D341Med (cell line): Measurements from ENCODE around the gene UFSP2.

ENCODE experiments used
- DNase-seq: peaks from one replicate; pipeline ENCODE4 v3.0.0; 2012; ENCODE audit warnings: low spot score

Gene UFSP2, protein sequence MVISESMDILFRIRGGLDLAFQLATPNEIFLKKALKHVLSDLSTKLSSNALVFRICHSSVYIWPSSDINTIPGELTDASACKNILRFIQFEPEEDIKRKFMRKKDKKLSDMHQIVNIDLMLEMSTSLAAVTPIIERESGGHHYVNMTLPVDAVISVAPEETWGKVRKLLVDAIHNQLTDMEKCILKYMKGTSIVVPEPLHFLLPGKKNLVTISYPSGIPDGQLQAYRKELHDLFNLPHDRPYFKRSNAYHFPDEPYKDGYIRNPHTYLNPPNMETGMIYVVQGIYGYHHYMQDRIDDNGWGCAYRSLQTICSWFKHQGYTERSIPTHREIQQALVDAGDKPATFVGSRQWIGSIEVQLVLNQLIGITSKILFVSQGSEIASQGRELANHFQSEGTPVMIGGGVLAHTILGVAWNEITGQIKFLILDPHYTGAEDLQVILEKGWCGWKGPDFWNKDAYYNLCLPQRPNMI

DNA sequence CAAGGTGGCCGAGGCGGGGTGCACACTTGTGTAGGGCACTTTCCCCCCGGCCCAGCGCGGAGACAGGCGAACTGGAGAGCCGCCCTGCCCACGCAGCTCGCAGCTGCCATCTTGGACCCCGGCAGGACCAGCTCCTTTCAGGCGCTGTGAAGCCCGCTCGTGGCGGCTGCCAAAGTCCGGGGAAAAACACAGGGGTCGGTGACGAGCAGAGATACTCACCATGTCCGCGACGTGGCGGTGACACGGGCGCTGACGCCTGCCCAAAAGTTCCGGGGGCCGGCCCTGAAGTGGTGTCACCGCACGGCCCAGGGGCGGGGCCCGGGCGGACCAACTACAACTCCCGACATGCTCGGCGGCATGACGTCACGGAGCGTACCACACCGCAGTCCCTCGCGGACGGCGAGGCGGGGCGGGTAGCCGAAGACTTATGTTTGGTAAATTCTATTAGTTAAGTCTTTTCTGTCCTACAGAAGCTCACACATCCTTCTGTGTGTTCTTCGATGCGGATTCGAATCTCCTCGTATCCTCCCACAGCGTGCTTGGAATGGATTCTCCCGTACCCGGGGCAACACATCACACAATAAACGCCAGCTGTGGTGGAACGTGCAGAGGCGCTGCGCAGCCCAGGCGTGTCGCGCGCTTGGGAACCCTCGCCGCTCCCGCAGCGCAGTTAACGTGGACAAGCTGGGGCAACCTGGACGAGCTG lies at the start of gene UFSP2:
UFSP2 (minus strand) TSS at position 318 of the 706 bp plus-strand sequence; CDS start at position 222, 96 bp downstream.
- peak; percentile 95 for DNase-seq

- no peak for DNase-seq
Observed at GRCh38 chr4:185473247-185473646, 47.5 kb upstream of the UFSP2 start.

DNA sequence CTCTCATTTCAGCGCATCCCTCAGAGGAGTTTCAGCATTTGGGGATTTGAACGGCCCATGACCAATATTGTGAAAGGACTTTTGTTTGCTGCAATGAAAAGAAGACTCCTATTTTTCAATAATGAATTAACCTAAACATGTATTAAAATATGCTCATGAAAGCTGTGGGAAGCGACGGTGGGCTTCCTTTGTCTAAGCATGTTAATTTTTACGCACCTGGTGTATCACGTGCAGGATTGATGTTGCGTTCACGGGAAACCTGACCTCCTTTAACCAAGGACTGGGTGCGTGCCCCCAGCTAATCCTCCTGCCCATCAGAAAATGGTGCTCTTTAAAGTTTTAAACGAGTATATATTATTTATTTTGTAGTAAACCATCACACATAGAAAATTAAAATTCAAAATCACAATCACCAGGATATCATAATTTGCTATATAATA lies 46.4 kb upstream of the UFSP2 start:
- no peak for DNase-seq

- DNase-seq, result peak; percentile 100
Observed at GRCh38 chr4:185471235-185472102, 45.7 kb upstream of the UFSP2 start, which contains the start of gene CCDC110. Gene CCDC110, minus strand, starts transcription at chr4:185471733. Its CDS starts 50 bp downstream, at chr4:185471683.

DNA sequence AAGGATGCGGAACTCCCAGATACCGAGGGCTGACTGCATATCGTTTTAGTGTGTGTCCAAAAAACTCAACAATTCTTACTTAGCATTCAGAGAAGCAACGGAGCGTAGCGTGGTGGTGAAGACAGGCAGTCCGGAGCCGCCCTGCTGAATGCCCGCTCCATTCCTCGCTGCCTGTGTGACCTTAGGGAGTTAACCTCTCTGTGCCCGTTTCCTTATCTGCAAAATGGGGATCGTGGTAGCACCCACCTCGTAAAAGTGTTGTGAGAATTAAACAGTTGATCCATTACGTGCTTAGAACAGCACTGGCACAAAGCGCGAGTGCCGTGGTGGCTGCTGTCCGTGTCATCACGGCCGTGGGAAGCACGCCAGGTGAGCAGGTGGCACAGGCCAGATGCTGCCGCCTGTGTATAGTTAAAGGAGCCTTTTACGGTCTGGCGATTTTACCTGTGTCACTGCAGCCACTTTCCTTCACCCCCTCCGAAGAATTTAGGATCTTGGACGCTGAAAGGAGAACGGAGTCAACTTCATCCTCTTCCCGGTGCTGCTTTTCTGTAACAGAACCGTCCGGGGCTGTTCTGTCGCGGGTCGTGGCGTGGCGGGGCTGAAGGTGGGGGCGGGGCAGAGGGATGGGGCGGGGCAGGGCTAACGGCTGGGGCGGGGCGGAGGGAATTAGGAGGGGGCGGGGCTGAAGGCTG lies 44.9 kb upstream of the UFSP2 start:
- DNase-seq, result no peak

GRCh38 chr4:185469580-185470154 lies 43.9 kb upstream of the UFSP2 start:
- DNase-seq, result no peak

- no peak for DNase-seq
Observed at GRCh38 chr4:185468999-185469398, 43.2 kb upstream of the UFSP2 start.

DNA sequence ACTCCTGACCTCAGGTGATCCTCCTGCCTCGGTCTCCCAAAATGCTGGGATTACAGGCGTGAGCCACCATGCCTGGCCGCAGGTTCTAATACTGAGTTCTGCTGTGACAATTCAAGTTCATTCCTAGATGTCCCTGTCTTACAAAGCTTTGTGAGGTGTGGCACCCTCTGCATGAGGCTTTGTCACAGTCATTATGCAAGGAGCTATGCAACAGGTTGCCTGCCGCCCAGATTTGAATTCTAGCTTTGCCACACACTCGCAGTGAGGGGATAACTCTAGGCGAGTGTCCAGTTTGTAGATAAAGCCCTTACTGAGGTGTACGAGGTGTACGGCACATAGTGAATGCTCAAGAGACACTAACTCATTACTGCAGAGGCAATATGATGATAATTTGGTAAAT lies 42.2 kb upstream of the UFSP2 start:
- DNase-seq, result no peak

- DNase-seq, result no peak
Observed at GRCh38 chr4:185467101-185467500, 41.3 kb upstream of the UFSP2 start.

DNA sequence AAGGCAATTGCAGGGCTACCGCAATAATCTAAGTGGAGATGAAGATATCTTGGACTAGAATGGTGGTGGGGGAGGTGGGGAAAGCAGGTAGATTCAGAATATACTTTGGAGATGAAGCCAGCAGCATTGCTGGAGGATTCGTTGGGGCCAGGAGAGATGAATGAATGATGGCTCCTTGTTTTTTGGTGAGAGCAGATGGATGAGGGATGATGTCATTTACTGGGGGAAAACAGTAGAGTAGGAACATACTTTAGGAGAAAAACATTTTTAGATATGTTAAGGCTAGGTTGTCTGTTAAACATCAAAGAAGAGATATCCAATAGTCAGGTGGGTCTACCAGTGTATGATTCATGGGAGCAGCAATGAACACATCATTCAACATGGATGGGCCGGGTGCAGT lies 39.9 kb upstream of the UFSP2 start:
- no peak for DNase-seq

GRCh38 chr4:185464887-185465286 lies 39.1 kb upstream of the UFSP2 start:
- no peak for DNase-seq

DNA sequence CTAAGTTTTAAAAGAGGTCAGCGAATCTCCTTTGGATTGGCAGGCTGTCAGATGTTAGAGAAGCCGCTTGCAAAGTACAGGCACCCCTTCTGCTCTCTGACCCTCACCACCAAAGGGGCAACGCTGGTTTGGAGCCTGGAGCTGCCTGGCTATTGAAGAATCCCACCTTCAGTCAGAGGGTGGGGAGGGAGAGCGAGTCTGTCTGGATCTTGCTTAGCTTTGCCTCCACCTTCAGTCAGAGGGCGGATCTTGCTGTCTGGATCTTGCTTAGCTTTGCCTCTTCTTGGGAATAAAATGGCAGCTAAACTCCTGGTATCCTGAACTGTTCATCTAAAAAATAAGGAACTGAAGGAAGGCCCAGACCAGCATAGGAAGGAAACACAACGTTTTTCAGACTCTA lies 38.4 kb upstream of the UFSP2 start:
- peak; percentile 28 for DNase-seq

DNA sequence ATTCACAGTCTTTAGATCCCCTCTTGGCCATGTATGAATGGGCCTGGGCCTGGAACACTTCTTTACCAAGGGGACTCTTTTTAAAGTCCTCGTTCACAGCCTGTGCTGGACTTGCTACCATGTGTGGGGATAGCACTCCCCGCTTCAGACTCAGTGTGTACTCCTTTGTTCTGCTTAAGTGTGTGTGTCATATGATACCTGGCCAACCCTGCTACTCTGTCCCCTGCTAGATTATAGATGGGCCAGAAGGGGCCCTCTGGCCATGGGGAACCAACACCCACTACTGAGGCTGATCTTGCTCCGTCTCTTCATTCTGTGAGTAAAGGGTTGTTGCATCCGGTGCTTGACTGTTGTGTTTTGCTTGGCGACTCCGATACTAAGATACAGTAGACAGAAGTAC lies 37.8 kb upstream of the UFSP2 start:
- DNase-seq, result no peak

GRCh38 chr4:185461565-185461964 lies 35.8 kb upstream of the UFSP2 start:
- DNase-seq, result no peak

DNA sequence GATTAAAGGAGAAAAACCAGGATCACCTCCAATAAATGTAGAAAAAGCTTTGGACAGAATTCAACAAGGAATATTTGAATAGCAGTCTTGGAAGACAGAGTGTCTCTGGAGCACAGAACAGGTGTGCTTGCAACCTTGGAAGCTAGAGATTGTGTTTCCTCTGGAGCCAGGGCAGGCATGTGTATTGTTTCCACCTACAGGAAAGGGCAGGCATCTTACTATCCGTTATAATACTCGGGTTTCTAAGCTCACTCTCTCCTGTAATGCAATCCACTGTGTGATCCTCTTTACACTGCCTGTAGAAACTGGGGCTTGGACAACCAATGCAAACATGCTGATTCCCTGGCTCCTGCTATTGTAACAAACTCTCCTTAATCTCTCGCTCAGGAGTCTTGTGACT lies 31.4 kb upstream of the UFSP2 start:
- DNase-seq, result peak; percentile 50

DNA sequence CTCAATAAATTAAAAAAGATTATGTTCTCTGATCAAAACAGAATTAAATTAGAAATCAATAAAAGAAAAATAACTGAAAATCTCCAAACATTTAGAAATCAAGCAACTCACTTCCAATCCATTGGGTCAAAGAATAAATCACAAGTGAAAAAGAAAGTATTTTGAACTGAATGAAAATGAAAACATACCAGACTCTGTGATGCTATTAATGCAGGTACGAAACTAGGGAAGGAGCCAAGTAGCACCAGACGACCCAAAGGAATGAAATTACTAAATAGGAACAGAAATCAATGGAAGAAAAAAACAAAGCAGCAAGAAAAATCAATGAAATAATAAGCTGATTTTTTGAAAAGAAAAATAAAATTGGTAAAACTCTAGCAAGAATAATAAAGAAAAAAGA lies 30.4 kb upstream of the UFSP2 start:
- DNase-seq, result no peak

- DNase-seq, result no peak
Observed at GRCh38 chr4:185445209-185445608, 19.4 kb upstream of the UFSP2 start.

DNA sequence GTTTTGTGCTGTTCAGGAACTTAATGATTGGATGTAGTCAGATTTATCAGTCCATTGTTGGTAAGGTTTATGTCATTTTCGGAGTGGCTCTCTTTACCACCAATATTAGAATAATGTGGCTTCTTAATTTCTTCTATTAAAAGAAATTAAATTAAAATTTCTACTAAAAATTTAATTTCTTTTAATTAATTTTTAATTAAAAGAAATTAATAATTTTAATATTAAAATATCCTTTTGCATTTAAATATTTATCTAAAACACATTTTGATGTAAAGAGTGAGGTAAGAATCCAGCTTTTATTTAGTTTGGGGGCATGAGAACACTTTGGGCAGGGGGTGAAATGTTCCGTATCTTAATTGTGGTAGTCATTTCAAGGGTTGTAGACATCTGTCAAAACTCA lies 15.7 kb upstream of the UFSP2 start:
- no peak for DNase-seq

DNA sequence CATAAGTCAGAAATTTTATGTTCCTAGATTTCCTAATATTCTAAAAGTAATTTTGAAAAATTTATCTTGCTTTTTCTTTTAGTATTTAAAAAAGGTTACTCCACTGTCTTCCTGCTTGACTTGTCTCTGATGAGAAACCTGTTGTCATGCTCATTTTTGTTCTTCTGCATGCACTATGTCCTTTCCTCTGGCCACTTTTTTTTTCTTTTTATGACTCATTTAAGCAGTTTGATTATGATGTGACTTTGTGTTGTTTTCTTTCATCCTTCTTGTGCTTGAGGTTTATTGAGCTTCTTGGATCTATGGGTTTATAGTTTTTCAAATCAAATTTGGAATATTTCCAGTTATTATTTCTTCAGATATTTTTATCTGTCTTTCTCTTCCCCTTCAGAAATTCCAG lies 12.0 kb upstream of the UFSP2 start:
- DNase-seq, result no peak

DNA sequence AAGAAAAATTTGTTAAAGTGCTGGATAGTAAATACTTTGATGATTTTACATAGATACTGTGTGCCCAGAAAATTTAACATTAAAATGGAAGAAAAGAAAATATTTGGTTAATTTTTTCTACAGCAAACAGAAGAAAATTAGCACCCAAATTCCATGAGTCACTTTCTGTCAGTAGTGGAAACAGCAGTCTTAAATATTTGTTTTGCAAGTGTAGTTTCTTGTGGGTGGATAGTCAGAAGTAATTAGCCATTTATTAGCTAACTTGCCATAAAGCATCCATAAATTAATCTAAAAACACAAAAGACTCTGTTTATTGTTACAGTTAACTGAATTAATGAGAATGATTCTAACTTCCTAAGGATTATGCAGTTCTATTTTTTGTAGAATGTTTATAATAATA lies 9.7 kb upstream of the UFSP2 start:
- DNase-seq, result no peak

- DNase-seq, result no peak
Observed at GRCh38 chr4:185429660-185430059, 3.9 kb upstream of the UFSP2 start.
